Activated T-cell treated with anti-CD3 and anti-CD28 coated beads for 1 hour (primary cell): ENCODE measurements around the gene CFD.
"Not testable (repeated sequence)": the region's sequence is repeated elsewhere in the genome, so short reads cannot be mapped to it uniquely, and the experiment has no call there.

Source experiments
- DNase-seq: peaks from one replicate; pipeline ENCODE4 v3.0.0-alpha.2; 2020; ENCODE audit warnings: low read depth

CFD gene

GRCh38 chr19:888581-889385, 29.3 kb downstream of the CFD start:
- DNase-seq = peak; percentile 52

- no peak for DNase-seq
These were observed 30.3 kb downstream of the CFD start for GRCh38 chr19:889662-890295.

- no peak for DNase-seq
These were observed 31.4 kb downstream of the CFD start for GRCh38 chr19:890831-891230.

GRCh38 chr19:891421-892200, 32.1 kb downstream of the CFD start:
- DNase-seq = not testable (repeated sequence)

GRCh38 chr19:892243-892893, 32.9 kb downstream of the CFD start:
- DNase-seq = no peak

- peak; percentile 81 for DNase-seq
These were observed 33.6 kb downstream of the CFD start, which contains the start of the genes MED16 and RNU6-9 for GRCh38 chr19:892894-893689. MED16 (minus strand) TSS chr19:893187; CDS start chr19:891131, 2,056 bp downstream. RNU6-9 (plus strand) TSS chr19:893484.

- DNase-seq = no peak
These were observed 37.0 kb downstream of the CFD start for GRCh38 chr19:896434-896833.

DNA sequence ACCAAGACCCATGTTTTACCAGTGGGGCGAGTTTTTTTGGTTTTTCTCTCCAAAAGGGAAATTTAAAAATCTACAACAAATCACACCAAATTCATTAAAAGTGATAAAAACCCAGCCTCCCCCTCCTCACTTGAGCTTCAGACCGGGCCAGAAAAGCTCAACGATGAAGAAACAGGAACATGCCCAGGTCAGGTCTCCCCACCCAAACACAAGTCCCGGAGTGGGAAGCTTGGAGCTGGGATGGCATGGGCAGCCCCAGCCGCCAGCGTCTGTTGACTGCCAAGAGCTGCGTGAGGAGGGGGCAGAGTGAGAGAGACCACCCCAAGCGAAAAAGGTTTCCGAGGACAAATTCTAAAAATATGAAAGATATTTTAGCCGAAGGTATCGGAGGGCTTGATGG, 37.5 kb downstream of the CFD start:
- DNase-seq = no peak

DNA sequence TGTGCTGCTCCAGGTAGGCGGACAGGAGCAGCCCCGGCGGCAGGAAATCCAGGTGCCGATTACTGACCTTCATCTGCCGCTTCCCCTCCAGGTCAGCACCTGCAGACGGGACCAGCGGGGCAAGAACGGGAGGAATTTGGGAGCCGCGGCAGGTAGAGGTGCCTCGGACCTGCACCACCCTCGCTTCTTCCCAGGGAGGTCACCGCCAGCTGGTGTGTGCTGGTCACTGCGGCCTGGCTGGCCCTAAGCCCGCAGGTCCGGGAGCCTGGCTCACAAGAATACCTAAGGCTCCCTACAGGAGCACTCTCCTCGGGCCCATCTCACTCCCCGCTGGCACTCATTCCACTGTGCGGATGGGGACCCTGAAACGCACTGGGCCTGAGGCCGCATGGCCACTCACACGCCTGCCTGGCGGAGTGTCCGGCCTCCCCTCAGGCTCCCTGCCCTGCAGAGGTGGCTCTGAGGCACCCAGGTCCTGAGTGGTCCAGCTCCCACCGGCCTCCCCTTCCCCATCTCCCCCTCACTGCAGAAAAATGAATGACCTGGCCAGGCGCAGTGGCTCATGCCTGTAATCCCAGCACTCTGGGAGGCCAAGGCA, 38.1 kb downstream of the CFD start:
- no peak for DNase-seq

DNA sequence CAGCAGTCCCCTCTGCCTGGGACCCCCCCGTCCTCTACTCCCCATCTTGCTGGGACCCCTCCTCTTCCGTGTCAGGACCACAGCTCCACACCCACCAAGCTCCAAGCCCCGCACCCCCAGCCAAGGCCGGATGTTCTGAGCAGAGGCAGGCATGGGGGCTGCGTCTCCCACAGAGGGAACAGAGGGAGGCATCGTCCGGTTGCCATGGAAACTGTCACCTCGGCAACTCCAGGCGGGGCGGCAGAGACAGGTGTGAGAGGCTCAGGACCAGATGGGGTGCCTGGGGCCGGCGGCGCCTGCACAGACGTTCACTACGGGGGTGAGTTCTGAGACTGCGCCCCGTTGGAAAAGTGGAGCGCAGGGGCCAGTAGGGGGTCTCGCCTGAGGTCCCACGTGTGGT, 39.2 kb downstream of the CFD start:
- no peak for DNase-seq

GRCh38 chr19:899336-900042, 40.0 kb downstream of the CFD start:
- DNase-seq = no peak

GRCh38 chr19:900043-900301, 40.5 kb downstream of the CFD start:
- DNase-seq = no peak

DNA sequence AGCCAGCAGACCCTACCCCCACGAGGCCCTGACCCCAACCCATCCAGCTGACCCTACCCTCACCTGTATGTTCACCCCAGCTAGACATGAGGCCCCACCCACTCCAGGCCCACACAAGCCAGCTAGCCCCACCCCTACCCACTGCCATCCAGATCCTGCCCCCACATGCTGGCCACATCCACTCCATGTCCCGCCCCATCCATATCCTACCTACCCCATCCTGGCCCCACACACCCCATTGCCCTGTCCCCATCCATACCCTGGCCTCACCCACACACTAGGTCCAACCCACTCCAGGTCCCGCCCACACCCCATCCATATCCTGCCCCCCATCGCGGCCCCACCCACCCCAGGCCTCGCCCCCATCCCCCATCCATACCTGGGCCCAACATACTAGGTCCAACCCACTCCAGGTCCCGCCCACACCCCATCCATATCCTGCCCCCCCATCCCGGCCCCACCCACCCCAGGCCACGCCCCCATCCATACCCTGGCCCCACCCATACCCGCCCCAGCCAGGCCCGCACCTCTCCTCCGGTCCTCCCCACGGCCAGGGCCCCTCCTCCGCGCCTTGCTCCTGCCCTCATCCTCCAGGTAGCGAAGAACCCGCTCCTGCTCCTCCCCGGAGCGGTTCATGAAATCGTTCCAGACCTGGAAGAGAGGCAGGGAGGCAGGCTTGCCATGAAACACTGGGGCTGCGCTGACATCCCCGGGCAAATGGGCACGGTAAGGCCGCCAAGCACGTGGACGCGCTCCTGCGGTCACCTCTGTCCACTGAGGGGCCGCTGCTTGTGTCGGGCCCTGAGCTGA, 41.0 kb downstream of the CFD start:
- DNase-seq = no peak

DNA sequence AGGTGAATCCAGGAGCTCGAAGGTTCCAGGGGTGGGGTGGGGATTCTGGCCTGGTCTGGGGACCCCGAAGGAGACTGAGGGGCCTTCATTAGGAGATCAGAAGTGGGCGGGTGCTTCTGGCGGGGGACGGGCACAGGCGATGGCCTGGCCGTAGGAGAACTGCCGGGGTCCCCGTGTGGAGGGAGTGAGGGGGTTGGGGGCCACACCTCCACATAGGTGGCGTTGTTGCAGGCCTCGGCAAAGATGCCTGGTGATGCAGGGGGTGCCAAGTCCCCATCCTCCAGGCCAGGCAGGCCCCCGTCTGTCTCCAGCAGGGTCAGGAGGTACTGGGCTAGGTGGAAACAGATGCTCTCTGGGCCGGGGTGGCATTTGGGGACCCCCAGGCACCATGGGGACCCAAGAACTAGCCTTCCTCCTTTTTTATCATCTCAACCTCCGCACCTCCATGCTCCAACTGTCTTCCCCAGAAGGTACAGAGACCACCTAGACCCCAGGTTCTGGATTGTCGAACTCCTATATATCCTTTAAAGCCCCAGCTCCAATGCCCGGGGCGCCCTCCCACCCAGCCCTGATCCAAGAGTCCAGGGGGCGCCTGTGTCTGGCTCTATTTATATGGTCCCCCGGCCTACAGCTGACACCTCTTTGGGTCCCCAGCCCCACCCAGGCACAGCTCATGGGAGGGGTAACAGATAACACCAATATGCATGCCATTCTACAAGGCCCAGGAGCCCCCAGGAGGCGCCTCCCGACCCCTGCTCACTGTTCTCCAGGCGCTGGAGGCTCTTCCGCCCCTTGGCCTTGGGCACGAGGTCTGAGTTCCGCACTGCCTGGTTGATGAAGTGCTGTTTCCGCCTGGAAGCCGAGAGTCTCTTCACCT, 42.0 kb downstream of the CFD start:
- no peak for DNase-seq

GRCh38 chr19:902093-902370, 42.6 kb downstream of the CFD start:
- no peak for DNase-seq

DNA sequence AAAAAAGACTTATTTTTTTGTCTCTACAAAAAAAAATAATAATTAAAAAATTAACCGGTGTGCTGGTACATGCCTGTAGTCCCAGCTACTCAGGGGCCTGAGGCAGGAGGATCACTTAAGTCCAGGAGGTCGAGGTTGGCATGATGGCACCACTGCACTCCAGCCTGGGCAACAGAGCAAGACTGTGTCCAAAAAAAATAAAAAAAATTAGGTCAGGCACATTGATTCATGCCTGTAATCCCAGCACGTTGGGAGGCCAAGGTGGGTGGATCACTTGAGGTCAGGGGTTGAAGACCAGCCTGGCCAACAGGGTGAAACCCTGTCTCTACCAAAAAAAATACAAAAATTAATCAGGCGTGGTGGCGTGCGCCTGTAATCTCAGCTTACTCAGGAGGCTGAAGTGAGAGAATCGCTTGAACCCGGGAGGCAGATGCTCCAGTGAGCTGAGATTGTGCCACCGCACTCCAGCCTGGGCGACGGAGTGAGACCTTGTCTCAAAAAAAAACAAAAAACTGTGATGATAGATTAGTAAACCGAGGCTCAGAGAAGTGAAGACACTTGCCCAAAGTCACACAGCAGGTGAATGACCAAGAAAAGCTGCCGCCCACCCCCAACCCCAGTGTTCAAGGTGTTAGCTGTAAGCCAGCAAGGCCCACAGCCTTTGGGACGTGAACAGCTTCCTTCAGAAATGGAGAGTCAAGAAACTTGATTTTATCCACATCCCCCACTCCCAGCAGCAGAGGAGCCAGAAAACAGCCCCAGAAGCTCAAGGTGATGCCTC, 43.2 kb downstream of the CFD start:
- no peak for DNase-seq

GRCh38 chr19:903266-903797, 43.9 kb downstream of the CFD start:
- DNase-seq = no peak

DNA sequence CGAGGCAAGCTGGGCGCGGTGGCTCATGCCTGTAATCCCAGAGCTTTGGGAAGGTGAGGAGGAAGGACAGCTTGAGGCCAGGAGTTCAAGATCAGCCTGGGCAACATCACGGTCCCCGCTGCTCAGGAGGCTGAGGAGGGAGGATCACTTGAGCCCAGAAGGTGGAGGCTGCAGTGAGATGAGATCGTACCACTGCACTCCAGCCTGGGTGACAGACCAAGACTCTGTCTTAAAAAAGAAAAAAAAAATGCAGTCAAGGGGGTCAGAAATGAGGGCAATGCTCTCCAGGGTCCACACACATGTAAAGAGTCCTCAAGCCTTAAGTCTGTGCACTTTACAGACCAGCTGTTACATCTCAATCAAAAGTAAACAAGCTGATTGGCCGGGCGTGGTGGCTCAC, 45.1 kb downstream of the CFD start:
- DNase-seq = no peak
